HCT116 (cell line): Measurements from ENCODE around the gene CUBN. TPM values are rescaled to one million over a fixed set of nuclear protein-coding genes. Genes with fewer than 3 reads are reported as not detected.

Source experiments
- ATAC-seq: fragments of 200-7000 bp; cut with Tn5 transposase; 2 replicates; pipeline ENCODE4 v1.9.1; 2020; ENCODE audit warnings: mild to moderate bottlenecking, moderate library complexity
- BruUV-seq: library from RNA; stranded (reverse); fragments of 400-500 nt; replicated peaks from 2 replicates; lab custom pipeline; 2021; lab: Mats Ljungman, UMichigan
- CTCF ChIA-PET: fragments of 300-600 bp; sonication (Branson Sonifier 250); formaldehyde crosslinking; loops from one replicate; lab custom pipeline; 2021; ENCODE audit warnings: antibody characterized with exemption; lab: Charles Lee
- POLR2A ChIA-PET: fragments of 300-600, 350-600 bp; sonication (Branson Sonifier 250); formaldehyde crosslinking; loops from one replicate; lab custom pipeline; 2021; ENCODE audit warnings: antibody characterized with exemption; lab: Charles Lee
- RAD21 ChIA-PET, 2 experiments: fragments of 300-600 bp; sonication (Branson Sonifier 250); formaldehyde crosslinking; loops; one replicate each; lab custom pipeline; 2023; ENCODE audit warnings: low total read pairs in 2 of 2; ENCODE audit not compliant: uncharacterized antibody in 2 of 2, unreplicated experiment in 2 of 2, low non-redundant PET in 1 of 2; lab: Charles Lee
- DNase-seq: peaks from one replicate; pipeline ENCODE4 v3.0.0-alpha.2; 2010; ENCODE audit warnings: low read depth, low spot score
- H2AFZ ChIP-seq: fragments of 200-600 bp; shearing (Covaris generic), sonication (generic); 2 replicates; pipeline ENCODE4 v1.6.1; 2017; ENCODE audit warnings: low read depth, mixed run types, mixed read lengths, antibody characterized with exemption, low read length; ENCODE audit not compliant: poor library complexity, severe bottlenecking
- H3K27ac ChIP-seq: 2 replicates; pipeline ENCODE4 v1.5.1; 2012; ENCODE audit warnings: low read depth, low read length
- H3K27me3 ChIP-seq: fragments of 200-600 bp; sonication (generic); 2 replicates; pipeline ENCODE4 v1.6.1; 2016; ENCODE audit warnings: mixed run types, low read length, mixed read lengths; ENCODE audit not compliant: insufficient read depth
- H3K36me3 ChIP-seq, 2 experiments: fragments of 200-500 bp in 1 of 2; fragments of 200-600 bp in 1 of 2; sonication (Bioruptor generic) in 1 of 2; sonication (generic) in 1 of 2; 2 replicates each; pipeline versions ENCODE4 v1.5.1 to v1.6.1; 2014 to 2016; ENCODE audit warnings: low read length in 2 of 2, inconsistent platforms in 1 of 2, mixed read lengths in 1 of 2, mixed run types in 1 of 2; ENCODE audit not compliant: insufficient read depth in 2 of 2, control insufficient read depth in 1 of 2
- H3K4me1 ChIP-seq, 2 experiments: fragments of 200-600 bp in 1 of 2; sonication (generic) in 1 of 2; 2 replicates each; pipeline versions ENCODE4 v1.5.1 to v1.6.1; 2012 to 2017; ENCODE audit warnings: low read length in 2 of 2, inconsistent platforms in 1 of 2, mild to moderate bottlenecking in 1 of 2, mixed read lengths in 1 of 2, mixed run types in 1 of 2, moderate library complexity in 1 of 2; ENCODE audit not compliant: insufficient read depth in 2 of 2, control insufficient read depth in 1 of 2
- H3K4me2 ChIP-seq: fragments of 200-600 bp; sonication (generic); 2 replicates; pipeline ENCODE4 v1.6.1; 2017; ENCODE audit warnings: mixed run types, low read length, mixed read lengths
- H3K4me3 ChIP-seq, 2 experiments: fragments of 200-600 bp in 1 of 2; sonication (generic) in 1 of 2; replicated peaks in 1 of 2; 2 replicates each; pipeline ENCODE4 v1.5.1; 2011 to 2016; ENCODE audit warnings: low read length in 2 of 2, control low read depth in 1 of 2, low read depth in 1 of 2, mild to moderate bottlenecking in 1 of 2, mixed read lengths in 1 of 2, mixed run types in 1 of 2
- H3K79me2 ChIP-seq: fragments of 200-600 bp; sonication (generic); 2 replicates; pipeline ENCODE4 v1.6.1; 2017; ENCODE audit warnings: mild to moderate bottlenecking, mixed run types, low read length, moderate library complexity, mixed read lengths; ENCODE audit not compliant: insufficient read depth
- H3K9ac ChIP-seq: fragments of 200-600 bp; sonication (generic); 2 replicates; pipeline ENCODE4 v1.6.1; 2016; ENCODE audit warnings: low read length, mixed read lengths
- H3K9me2 ChIP-seq: fragments of 200-600 bp; sonication (generic), shearing (Covaris generic); 2 replicates; pipeline ENCODE4 v1.6.1; 2017; ENCODE audit warnings: mixed run types, mild to moderate bottlenecking, moderate library complexity; ENCODE audit not compliant: insufficient read depth
- H3K9me3 ChIP-seq, 2 experiments: fragments of 200-500 bp in 1 of 2; fragments of 200-600 bp in 1 of 2; sonication (Bioruptor generic) in 1 of 2; sonication (generic) in 1 of 2; 2 replicates each; pipeline ENCODE4 v1.6.1; 2014 to 2017; ENCODE audit warnings: low read length in 2 of 2, mixed read lengths in 2 of 2, inconsistent platforms in 1 of 2, low read depth in 1 of 2, mild to moderate bottlenecking in 1 of 2, mixed run types in 1 of 2, moderate library complexity in 1 of 2; ENCODE audit not compliant: control insufficient read depth in 1 of 2, insufficient read depth in 1 of 2
- H4K20me1 ChIP-seq: fragments of 200-600 bp; sonication (generic), shearing (Covaris generic); 2 replicates; pipeline ENCODE4 v1.6.1; 2017; ENCODE audit warnings: mixed run types, mild to moderate bottlenecking, moderate library complexity; ENCODE audit not compliant: insufficient read depth
- CBX3 ChIP-seq: IDR thresholded peaks from 2 replicates; pipeline ENCODE4 v1.6.1; 2012; ENCODE audit warnings: low read depth
- CEBPB ChIP-seq: IDR thresholded peaks from 2 replicates; pipeline ENCODE4 v1.6.1; 2012; ENCODE audit warnings: low read depth
- ELF1 ChIP-seq: IDR thresholded peaks from 2 replicates; pipeline ENCODE4 v1.6.1; 2012; ENCODE audit warnings: low read depth, borderline replicate concordance
- EZH2phosphoT487 ChIP-seq: fragments of 200-600 bp; IDR thresholded peaks from 2 replicates; pipeline ENCODE4 v1.6.1; 2018; ENCODE audit warnings: antibody characterized with exemption, borderline replicate concordance
- FOSL1 ChIP-seq: IDR thresholded peaks from 2 replicates; pipeline ENCODE4 v1.6.1; 2012; ENCODE audit warnings: low read depth
- POLR2AphosphoS5 ChIP-seq: IDR thresholded peaks from 2 replicates; pipeline ENCODE4 v1.6.1; 2011; ENCODE audit warnings: mild to moderate bottlenecking, low read depth, low read length, moderate library complexity
- RAD21 ChIP-seq: IDR thresholded peaks from 2 replicates; pipeline ENCODE4 v1.6.1; 2012; ENCODE audit warnings: low read depth, mild to moderate bottlenecking
- SRF ChIP-seq: IDR thresholded peaks from 2 replicates; pipeline ENCODE4 v1.6.1; 2012; ENCODE audit warnings: low read depth
- YY1 ChIP-seq: IDR thresholded peaks from 2 replicates; pipeline ENCODE4 v1.6.1; 2011; ENCODE audit warnings: low read length, low read depth, moderate library complexity, mild to moderate bottlenecking; ENCODE audit not compliant: insufficient replicate concordance; ENCODE audit errors: extremely low read depth
- ZNF274 ChIP-seq: fragments of 200-500 bp; sonication (Bioruptor generic); IDR thresholded peaks from 2 replicates; pipeline ENCODE4 v1.6.1; 2014; ENCODE audit warnings: mild to moderate bottlenecking, low read depth, low read length, inconsistent platforms
- intact Hi-C: fragments of 100-400 bp; cut with micrococcal nuclease; formaldehyde crosslinking; loops from 2 replicates; pipeline ENCODE4 v1.10.0; 2022
- total RNA-seq: library from RNA; stranded (reverse); gene quantifications from one replicate; pipeline ENCODE4 v1.2.1, GENCODE V29; 2021; ENCODE audit not compliant: unreplicated experiment
- TF ChIP-seq, protein P1 (sequence below): IDR thresholded peaks from 2 replicates; pipeline ENCODE4 v1.6.1; 2012
- TF ChIP-seq, protein P2 (sequence below): IDR thresholded peaks from 2 replicates; pipeline ENCODE4 v1.6.1; 2012

Gene CUBN
- total RNA-seq, 1 experiment from 2014 or later, result 1.2 TPM

DNA sequence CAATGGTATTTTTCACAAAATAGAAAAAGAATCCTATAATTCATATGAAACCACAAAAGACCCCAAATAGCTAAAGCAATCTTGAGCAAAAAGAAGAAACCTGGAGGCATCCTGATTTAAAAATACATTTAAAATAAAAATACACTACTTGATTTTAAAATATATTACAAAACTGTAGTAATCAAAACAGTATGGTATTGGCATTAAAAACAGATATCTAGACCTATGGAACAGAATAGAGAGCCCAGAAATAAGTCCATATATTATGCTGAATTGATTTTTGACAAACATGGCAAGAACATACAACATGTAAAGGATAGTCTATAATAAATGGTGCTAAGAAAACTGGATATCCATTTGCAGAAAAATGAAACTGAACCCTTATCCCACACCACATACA is 34.8 kb downstream of the CUBN start (continued):
- TF ChIP-seq ZNF274 (no peak), SRF (no peak), YY1 (no peak)

DNA sequence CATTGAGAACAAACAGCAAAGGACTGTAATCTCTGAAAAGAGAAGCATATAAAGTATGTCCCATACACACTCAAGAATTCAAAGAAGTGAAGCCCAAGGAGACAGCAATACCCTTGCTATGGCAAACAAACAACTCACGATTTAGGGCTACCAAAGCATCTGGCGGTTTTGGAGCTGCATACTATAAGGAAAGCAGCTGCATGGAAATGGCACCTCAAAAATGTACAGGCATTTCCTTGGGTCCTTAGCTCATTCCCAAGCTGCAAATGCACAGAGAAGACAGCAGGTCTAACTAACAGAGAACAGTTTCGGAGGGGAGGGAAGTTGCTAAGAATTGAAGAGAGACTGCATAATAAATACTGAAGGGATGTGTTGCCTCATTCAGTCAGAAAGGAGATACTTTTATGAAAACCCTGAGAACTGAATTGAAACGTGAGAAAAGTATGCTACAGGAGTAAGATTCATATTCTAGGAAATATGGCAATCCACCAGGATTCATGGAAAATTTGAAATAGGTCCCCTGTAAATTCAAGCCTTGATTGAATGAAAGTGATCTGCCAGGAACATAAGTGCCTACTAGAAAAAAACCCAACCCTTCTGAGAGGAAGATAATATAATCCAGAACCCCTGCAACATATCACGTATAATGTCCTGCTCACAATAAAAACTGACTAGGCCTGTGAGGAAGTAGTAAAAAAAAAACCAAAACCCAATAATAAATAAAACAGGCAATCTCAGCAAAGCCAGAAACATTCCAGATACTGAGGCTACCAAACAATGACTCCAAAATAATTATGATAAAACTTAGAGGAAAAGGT is 36.4 kb downstream of the CUBN start:
- Histone ChIP-seq H3K27ac (no peak overlapping the region), H3K9me2 (peaks cover 1% of the 10 kb centered on the region; the same call in 1 of the 2 replicates), H3K4me2 (no peak overlapping the region), H2AFZ (no peak overlapping the region), H3K27me3 (no peaks in the 10 kb centered on the region), H3K4me1 (no peaks in the 10 kb centered on the region), H3K4me3 (no peak overlapping the region), H3K79me2 (no peaks in the 10 kb centered on the region), H3K9me3 (no peaks in the 10 kb centered on the region), H4K20me1 (no peaks in the 10 kb centered on the region), H3K36me3 (no peaks in the 10 kb centered on the region), H3K9ac (no peak overlapping the region)
- no TSS peak for BruUV-seq
- ATAC-seq, result no peak
- DNase-seq, result no peak
- ChIA-PET RAD21 (no interaction called here), POLR2A (no interaction called here), CTCF (no interaction called here)
- intact Hi-C loops, result no loop called here
- no peak for TF ChIP-seq ELF1
- no peak for TF ChIP-seq CBX3
- TF ChIP-seq EZH2phosphoT487, result no peak
- no peak for TF ChIP-seq YY1
- TF ChIP-seq, protein P1, sequence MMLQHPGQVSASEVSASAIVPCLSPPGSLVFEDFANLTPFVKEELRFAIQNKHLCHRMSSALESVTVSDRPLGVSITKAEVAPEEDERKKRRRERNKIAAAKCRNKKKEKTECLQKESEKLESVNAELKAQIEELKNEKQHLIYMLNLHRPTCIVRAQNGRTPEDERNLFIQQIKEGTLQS, result no peak
- TF ChIP-seq, protein P2, sequence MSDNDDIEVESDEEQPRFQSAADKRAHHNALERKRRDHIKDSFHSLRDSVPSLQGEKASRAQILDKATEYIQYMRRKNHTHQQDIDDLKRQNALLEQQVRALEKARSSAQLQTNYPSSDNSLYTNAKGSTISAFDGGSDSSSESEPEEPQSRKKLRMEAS, result no peak
- no peak for TF ChIP-seq RAD21
- TF ChIP-seq CEBPB, result no peak
- TF ChIP-seq POLR2AphosphoS5, result no peak
- no peak for TF ChIP-seq FOSL1
